ENCODE measurements around the gene KRT8.
A peak's percentile ranks its signal among the peaks of the same experiment; 100 is the strongest.

The KRT8 gene

GRCh38 chr12:52874573-52875435 is 30.1 kb downstream of the KRT8 start:
- Histone ChIP-seq H3K36me3 (no peaks in the 10 kb centered on the region), H4K20me1 (no peaks in the 10 kb centered on the region), H3K4me1 (peaks cover 55% of the 10 kb centered on the region), H3K27ac (peak overlapping the region; percentile 44), H3K9me3 (no peaks in the 10 kb centered on the region), H3K4me2 (peak overlapping the region; percentile 95), H3K4me3 (peak overlapping the region; percentile 64), H3K9ac (peak overlapping the region; percentile 59), H3K27me3 (no peaks in the 10 kb centered on the region)
- TF ChIP-seq Cebpa-rat (IDR thresholded peaks at IDR 0.05): no peak

DNA sequence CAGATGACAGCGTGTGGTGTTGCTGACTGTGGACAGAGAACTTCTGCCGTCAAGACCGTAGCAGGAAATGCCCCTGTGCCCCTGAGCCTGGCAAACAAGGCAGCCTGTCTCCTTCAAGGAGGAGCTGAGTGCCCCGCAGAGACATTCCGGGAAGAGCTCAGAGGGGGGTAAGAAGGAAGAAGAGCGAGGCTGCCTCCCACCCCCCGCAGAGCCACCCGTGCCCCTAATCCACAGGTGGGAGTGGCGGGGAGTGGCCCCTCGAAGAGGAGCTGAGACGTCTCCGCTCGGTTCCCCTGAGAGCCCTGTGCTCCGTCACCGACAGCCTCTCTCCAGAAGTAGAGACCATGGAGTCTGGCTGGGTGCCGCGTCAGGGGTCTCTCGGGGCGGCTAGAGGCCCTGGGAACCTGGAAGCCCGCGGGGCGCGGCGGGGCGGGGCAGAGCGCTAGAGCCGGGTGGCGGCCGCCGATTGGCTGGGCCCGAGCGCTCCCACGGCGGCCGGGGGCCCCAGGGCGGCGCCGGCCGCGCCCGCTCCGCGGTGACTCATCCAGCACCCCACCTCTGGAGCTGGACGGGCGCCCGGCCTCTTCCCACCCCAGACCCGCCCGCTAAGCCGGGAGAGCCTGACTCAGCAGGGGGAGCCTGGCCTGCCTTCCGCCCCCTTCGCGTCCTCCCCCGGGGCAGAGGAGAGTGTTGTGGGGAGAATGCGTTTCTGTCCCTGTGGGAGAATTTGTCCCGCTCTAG is 30.9 kb downstream of the KRT8 start:
- Histone ChIP-seq H3K4me2 (peak overlapping the region; percentile 95), H3K9me3 (no peaks in the 10 kb centered on the region), H3K9ac (peak overlapping the region; percentile 59), H3K4me3 (peak overlapping the region; percentile 64), H3K36me3 (no peaks in the 10 kb centered on the region), H4K20me1 (no peaks in the 10 kb centered on the region), H3K4me1 (peaks cover 51% of the 10 kb centered on the region), H3K27me3 (no peaks in the 10 kb centered on the region), H3K27ac (peak overlapping the region; percentile 44)
- TF ChIP-seq Cebpa-rat (IDR thresholded peaks at IDR 0.05): no peak

DNA sequence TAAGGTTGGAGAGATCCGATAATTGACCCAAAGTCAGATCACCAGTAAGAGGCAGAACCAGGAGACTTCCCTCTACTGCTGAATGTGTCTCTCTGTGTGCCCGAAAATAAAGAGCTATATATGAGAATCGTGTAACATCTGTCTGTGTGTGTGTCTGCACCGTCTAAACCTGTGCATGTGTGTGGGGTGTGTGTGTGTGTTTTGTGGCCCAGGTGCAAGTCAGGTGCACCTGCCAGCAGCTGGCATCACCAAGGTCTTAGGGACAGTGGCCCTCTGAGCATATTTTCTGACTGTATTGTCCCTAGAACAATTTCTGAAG is 31.4 kb downstream of the KRT8 start:
- H3K27ac ChIP-seq: no peak overlapping the region
- H4K20me1 ChIP-seq: no peaks in the 10 kb centered on the region
- H3K9me3 ChIP-seq: no peaks in the 10 kb centered on the region
- no peak overlapping the region for H3K9ac ChIP-seq
- no peaks in the 10 kb centered on the region for H3K27me3 ChIP-seq
- peaks cover 46% of the 10 kb centered on the region for H3K4me1 ChIP-seq
- H3K4me2 ChIP-seq: peak overlapping the region; percentile 95
- no peaks in the 10 kb centered on the region for H3K36me3 ChIP-seq
- TF ChIP-seq Cebpa-rat (IDR thresholded peaks at IDR 0.05): no peak
- no peak overlapping the region; the same call in 1 of the 2 replicates for H3K4me3 ChIP-seq

- Histone ChIP-seq H4K20me1 (no peaks in the 10 kb centered on the region), H3K36me3 (no peaks in the 10 kb centered on the region), H3K4me1 (peaks cover 40% of the 10 kb centered on the region), H3K9ac (no peak overlapping the region), H3K4me3 (no peak overlapping the region), H3K9me3 (no peaks in the 10 kb centered on the region), H3K4me2 (no peak overlapping the region), H3K27ac (no peak overlapping the region), H3K27me3 (no peaks in the 10 kb centered on the region)
- TF ChIP-seq Cebpa-rat (IDR thresholded peaks at IDR 0.05): no peak
Observed at GRCh38 chr12:52872644-52873389, 32.1 kb downstream of the KRT8 start.

DNA sequence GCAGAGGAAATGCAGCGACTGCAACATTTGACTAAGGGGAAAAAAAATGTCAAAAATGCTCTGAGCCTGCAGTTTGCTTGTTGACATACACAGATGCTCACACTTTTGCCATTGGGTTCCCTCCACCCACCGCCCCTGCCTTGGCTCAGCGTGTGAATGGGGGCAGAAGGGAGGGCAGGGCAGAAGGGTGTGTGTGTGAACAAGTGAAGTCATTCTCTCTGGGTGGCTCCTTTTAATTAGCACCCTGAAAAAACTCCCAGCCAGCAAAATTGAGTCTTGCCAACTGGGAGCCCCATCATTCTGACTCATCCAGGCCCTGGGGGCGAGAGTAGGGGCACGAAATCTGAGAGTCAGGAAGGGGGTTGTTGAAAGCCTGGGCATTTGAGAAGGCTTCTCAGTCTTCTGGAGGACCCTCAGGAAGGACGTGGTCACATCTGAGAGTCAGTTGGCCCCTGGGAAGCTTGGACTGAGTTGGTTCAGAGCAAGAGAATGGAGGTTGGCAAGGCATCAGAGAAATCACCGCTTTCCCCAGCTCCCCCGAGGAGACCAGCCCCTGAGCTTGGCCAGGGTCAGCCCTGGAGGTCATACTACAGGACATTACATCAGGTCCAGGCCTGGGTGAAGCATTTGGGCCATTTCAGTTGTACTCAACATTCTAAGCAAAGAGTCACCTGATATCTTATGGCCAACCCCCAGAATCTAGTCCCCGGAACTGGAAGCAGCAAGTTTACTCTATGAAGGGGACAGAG is 33.4 kb downstream of the KRT8 start:
- no peak overlapping the region for H3K9ac ChIP-seq
- H3K27ac ChIP-seq: no peak overlapping the region
- no peak overlapping the region for H3K4me3 ChIP-seq
- H3K9me3 ChIP-seq: no peaks in the 10 kb centered on the region
- no peak for TF ChIP-seq Cebpa-rat (IDR thresholded peaks at IDR 0.05)
- H4K20me1 ChIP-seq: no peaks in the 10 kb centered on the region
- no peaks in the 10 kb centered on the region for H3K36me3 ChIP-seq
- peaks cover 47% of the 10 kb centered on the region for H3K4me1 ChIP-seq
- H3K27me3 ChIP-seq: no peaks in the 10 kb centered on the region
- peak overlapping the region; percentile 5; the same call in 1 of the 2 replicates for H3K4me2 ChIP-seq

DNA sequence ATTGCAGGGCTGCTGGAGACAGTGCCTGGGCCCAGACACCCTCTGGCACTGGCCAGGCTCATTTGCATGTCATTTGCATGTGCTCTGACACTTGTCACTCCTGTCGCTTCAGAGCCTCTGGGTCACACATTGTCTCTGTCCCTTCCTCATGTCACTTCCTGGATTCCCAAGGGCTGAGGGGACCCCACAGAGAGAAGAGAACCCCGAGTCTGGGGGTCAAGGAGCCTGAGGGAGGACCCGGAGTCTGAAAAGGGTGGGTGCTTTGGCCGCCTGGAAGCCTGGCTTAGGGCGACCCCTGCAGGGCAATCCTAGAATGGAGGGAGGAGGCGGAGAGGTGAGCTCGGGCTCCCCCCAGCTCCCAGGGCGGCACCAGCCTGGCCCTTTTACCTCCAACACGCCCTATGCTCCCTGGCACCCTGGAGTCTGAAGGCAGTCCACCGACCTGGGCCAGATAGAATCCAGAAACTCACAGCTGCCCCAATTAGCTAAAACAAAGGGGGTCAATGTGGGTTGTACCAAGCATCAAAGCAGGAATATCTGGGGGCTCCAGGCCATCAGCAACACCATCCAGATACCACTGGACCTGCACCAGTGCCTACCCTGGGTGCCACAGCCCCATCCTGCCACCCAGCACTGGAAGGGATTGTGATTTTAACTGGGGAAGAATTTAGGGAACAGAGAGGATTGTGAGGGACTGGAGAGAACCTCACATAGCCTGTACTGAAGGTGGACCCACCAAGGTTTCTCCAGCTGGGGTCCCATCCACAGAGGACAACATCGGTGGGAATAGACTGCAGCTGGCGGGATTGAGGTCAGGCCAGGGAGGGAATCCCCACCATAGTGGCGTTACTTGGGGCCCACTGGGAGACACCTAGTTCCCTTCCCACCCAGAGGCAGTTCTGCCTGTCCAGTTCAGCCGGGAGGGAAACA is 34.2 kb downstream of the KRT8 start:
- Histone ChIP-seq H3K36me3 (no peaks in the 10 kb centered on the region), H3K4me3 (no peak overlapping the region), H3K9ac (no peak overlapping the region), H3K27ac (no peak overlapping the region), H4K20me1 (no peaks in the 10 kb centered on the region), H3K27me3 (no peaks in the 10 kb centered on the region), H3K4me2 (peak overlapping the region; percentile 42), H3K4me1 (peaks cover 47% of the 10 kb centered on the region), H3K9me3 (no peaks in the 10 kb centered on the region)
- no peak for TF ChIP-seq Cebpa-rat (IDR thresholded peaks at IDR 0.05)

DNA sequence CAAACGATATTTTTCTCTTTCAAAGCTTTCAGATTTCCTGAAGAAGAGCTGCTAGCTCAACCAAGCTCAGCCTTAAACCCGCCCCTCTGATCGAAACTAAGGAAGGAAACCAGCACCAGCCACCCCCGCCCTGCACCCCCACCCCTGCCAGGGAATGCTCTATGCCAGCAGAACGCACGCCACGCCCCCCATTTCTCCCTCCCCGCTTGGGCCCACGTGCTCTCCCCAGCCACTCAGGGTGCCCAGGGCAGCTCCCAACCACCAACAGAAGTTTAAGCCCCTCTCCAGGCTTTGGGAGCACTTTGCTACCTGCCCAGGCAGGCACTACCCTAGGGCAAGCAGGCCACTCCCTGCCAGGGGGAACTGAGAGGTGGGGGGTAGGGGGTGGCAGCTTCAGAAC is 37.2 kb downstream of the KRT8 start:
- no peak overlapping the region for H3K4me3 ChIP-seq
- TF ChIP-seq Cebpa-rat (IDR thresholded peaks at IDR 0.05): no peak
- H3K4me1 ChIP-seq: peaks cover 27% of the 10 kb centered on the region
- H3K36me3 ChIP-seq: no peaks in the 10 kb centered on the region
- no peaks in the 10 kb centered on the region for H3K27me3 ChIP-seq
- H3K9me3 ChIP-seq: no peaks in the 10 kb centered on the region
- peak overlapping the region; percentile 73 for H3K4me2 ChIP-seq
- peak overlapping the region; percentile 38; the same call in 1 of the 2 replicates for H3K27ac ChIP-seq
- H3K9ac ChIP-seq: peak overlapping the region; percentile 45; the same call in 1 of the 2 replicates
- H4K20me1 ChIP-seq: no peaks in the 10 kb centered on the region

GRCh38 chr12:52867152-52867551 is 37.7 kb downstream of the KRT8 start:
- no peak for TF ChIP-seq Cebpa-rat (IDR thresholded peaks at IDR 0.05)
- H3K9ac ChIP-seq: peak overlapping the region; percentile 45; the same call in 1 of the 2 replicates

More at GRCh38 chr12:52867152-52867551, 37.7 kb downstream of the KRT8 start:
- Histone ChIP-seq H3K9me3 (no peaks in the 10 kb centered on the region), H3K27ac (peak overlapping the region; percentile 38; the same call in 1 of the 2 replicates), H3K4me3 (no peak overlapping the region), H3K4me2 (peak overlapping the region; percentile 73), H3K27me3 (no peaks in the 10 kb centered on the region), H3K4me1 (peaks cover 27% of the 10 kb centered on the region), H3K36me3 (no peaks in the 10 kb centered on the region), H4K20me1 (no peaks in the 10 kb centered on the region)

Measured in BLaER1 (cell line).